GM21825 (cell line): ENCODE results near the gene PCDH1.
"Not testable (repeated sequence)": the region's sequence is repeated elsewhere in the genome, so short reads cannot be mapped to it uniquely, and the experiment has no call there.

ENCODE experiments used
- ATAC-seq: cut with Tn5 transposase; IDR thresholded peaks from one replicate; pipeline ENCODE4 v1.9.1; 2021; ENCODE audit warnings: mild to moderate bottlenecking, moderate library complexity; ENCODE audit not compliant: unreplicated experiment

The PCDH1 gene

DNA sequence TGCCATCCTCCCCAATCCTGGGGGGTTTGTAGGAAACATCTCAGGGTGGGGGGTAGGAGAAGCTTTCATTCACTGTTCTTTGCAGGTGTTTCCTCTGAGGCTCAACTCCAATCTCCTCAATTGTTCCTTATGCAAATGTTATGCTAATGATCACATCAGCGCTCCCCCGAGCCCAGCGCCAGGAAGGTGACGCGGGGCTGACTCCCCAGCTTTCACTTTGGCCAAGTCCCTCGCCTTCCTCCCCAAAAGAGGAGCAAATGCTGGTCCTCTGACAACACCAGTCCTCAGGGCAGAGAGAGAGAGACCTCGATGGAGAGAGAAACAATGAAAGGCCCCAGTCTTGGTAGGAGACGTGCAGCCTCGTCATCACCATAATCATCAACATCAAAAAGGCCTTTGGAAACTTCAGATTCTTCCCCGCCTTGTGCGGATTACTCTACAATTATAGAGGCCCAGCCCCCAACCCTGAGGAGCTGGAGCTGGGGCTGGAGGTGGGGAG is 39.1 kb downstream of the PCDH1 start:
- no peak for ATAC-seq

DNA sequence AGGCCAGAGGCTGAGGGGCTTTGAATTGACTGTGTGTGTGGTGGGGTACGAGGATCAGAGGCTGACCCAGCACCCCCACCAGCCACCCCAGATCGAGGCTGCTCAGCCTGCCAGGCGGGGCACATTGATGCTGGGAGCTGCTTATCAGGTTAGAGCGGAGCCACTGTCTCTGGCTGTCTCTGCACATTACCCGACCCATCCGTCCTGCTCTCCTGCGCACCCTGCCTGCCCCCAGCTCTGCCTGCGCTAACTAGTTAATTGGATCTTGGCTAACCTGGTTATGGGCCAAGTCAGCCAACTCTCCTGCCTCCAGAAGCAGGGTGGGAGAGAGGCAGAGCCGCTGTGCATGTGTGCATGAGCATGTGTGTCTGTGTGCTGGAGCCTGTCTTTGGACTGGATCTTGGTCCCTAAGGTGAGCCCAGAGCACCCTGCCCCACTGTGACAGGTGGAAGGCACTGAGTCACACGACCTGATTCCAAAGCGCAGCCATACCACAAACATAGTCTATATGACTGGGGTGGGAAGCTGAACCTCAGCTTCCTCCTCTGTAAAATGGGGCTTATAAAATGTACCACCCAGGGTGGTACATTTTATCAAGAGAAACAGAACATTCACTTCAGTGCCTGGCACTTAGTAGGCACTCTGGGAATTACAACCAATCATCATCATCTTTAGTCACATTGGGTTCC is 39.7 kb downstream of the PCDH1 start:
- ATAC-seq, result no peak

DNA sequence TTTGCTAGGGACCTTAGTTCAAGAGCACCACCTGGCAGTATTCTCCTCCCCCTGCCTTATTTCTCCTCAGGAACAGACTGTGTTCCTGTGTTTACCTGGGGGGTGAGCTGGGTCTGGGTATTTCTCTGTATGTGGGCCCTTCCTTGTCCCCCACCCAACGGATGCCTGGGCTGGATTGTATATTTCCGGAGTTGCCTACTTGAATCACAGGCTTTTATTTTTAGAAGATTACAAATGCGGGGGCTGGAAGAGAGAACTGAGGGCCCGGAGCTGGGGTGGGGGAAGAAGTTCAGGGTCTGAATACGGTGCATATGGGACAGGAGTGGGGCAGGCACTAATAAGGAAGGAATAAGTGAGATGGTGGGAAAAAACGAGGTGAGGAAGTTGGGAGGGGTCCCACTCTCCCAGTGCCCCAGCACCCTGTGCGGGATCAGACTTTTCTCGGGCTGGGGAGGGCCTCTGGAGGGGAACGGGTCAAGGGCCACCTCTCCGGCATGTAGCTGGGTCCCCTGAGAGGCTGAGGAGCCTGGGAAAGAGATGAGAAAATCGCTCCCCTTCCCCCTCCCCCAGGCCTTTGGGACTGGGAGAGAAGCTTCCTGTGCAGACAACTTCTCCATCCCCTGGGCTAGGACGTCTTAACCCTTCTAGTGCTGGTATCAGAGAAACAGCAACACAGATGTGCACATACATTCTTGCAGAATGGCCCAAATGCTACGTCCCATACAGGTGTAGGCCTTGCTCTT is 42.1 kb downstream of the PCDH1 start:
- no peak for ATAC-seq

DNA sequence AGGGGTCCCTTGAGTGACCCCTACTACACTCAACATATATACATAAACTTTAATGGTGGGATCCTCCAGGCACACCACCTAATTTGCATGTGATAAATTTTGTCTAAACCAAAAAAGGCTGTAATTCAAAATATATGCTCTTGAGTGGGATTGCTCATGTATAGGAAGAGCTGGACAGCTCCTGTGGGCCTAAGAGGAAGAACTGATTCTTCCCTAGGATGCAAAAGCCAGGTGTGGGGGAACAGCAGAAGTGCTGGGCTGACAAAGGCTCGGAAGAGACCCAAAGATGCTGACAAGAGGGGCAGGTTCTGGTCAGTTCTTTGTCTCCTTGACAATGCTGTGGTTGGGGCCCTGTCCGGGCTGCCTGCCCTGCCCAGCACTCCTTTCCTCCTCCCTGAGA is 43.9 kb downstream of the PCDH1 start:
- no peak for ATAC-seq

DNA sequence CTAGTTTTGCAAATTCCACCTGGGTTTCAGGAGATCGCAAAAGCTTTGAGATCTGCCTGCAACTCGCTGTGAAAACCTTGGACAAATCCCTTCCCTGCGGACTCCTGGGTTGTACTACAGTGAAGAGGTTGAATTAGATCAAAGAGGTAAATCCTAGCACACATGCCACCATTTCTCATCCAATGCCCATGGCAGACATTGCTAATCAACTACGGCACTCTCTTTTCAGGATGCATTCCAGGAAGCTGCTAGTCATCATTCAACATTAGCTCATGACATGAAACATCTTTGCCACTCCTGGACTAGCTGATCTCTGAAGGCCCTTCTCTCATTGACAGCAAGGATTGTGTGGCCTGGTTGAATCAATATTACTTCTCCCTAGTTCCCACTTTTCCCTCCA is 46.1 kb downstream of the PCDH1 start:
- ATAC-seq, result no peak

DNA sequence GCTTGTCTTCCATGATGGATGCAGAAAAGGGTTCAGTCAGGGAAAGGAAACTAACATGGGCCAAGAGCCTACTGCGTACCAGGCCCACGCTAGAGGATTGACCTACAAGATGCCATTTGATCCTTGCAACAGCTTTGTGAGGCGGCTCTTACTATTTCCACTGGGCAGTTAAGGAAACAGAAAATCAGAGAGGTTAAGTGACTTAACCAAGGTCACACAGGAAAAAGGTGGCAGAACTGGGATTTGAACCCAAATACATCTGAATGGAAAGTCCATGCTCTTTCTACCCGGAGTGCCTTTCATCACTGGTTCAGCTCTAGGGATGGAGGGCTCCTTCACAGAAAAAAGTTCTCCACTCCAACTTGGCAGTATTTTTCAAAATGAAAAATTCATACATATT is 50.0 kb downstream of the PCDH1 start:
- no peak for ATAC-seq

DNA sequence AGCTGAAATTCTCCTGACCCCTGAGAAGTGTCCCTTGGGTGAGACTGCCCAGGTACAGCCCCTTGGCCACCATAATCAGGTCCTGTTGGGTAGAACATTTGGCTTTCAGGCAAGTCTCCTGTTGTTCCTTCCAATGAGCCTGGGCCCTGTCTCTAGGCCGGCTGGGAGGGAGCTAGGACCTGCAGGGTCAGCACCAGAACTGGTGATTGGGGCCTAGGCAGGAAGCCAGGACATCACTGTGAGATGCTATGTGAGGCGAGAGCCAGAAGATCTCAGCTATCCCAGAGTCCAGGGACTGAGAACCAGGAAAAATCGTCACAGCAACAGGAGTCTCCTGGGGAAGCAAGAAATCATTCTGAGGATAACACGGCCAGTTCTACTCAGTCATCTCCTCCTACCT is 51.5 kb downstream of the PCDH1 start:
- no peak for ATAC-seq

DNA sequence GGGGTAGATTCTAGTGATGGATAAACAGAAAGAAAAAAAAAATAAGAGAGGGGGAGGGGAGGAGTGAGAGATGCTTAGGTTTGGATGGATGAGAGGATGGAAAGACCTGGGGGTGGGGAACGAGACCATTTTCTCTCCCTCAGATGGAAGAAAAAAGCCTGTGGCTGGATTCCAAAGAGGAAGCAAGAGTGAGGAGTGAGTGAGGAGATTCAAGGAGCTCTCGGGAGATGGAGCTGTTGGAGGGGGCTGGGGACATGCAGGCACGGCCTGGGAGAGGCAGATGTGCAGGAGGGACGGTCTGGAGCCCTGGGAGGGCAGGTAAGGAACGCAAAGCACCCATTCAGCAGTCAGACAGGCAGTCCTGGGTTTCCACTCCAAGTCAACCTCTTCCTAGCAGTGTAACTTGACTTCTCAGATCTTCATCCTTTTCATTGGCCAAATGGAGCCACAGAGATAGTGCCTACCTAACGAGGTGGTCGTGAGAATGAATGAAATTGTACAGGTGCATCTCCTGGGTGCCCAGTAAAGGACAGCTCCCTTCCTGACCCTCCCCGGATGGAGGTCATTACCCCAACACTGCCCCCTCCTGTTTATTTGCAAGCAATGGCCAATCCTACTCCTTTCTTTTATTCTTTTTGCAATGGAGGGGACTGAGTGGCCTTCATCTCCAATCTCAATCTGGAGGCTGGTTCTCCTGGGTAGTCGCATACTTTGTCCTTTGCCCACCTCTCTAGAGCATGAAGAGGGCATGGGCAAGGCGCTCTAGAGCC is 52.2 kb downstream of the PCDH1 start:
- ATAC-seq, result no peak

DNA sequence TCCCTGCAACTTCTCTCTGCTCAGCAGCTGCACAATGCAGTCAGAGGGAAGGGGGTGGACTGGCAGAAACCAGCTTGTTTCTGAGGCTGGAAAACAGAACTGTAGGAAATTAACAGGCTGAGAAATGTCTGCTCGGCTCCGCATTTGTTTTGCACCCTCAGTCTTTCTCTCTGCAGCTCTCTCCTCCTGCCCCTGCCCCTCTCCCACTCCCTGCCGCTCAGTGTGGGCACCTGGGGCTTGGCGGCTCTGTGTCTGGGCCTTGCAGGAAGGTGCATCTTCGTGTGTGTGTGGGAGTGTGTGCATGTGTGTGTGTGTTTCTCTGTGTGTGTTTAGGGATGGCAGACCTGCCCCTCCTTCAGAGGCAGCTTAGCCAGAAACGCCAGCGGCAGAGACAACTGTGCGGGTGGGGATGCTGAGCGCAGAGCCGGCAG is 53.0 kb downstream of the PCDH1 start:
- no peak for ATAC-seq

DNA sequence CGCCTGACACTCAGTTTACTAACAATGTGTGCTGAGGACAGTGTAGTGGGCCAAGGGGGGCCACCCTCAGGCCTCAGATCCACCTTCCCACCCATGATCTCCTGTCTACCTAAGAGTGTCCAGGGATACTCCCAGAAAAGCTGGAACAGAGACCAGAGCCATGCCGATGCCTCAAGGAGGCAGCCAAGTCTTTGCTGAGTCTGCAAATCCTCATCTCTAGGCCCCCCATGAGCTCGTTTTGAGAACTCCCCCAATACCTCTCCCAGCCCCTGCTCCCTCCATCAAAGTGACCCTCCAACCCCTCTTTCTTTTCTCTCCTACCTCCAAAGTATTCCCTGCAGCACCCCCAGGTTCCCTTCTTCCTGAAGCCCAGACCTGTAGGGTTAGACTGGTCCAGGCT is 53.5 kb downstream of the PCDH1 start:
- no peak for ATAC-seq

DNA sequence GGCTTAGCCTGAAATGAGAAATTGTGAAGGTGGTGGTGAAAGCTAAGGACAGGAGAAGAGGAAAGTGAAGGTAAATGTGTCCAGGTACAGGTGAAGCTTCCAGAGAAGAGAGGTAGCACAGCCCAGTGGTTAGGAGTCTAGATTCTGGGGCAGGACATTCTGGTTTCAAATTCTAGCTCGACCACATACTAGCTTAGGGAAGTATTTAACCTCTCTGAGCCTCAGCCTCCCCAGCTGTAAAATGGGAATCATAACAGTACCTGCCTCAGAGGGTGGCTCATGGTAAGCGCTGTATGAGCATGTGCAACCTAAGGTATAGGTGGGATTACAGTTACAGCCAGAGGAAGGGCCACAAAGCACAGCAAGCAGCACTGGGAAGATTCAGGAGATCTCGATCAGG is 55.2 kb downstream of the PCDH1 start:
- no peak for ATAC-seq

DNA sequence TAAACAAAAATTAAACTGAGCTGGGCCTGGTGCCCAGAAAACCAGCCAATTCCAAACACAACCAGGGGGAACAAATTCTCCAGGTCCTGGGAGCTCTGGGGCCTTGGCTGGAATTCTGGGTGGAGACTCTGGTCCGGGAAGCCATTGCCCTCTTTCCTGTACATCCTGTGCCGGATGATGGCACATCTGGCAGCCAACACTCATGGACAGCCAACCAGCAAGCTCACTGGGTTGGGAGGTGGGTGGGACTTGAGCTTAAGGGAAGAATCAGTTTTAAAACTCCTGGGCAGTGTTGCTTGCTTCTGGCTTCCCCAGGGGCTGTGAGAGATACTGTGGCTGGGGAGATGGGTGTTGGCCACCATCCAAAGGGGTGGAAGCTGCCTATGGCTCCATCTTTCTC is 56.1 kb downstream of the PCDH1 start:
- no peak for ATAC-seq

DNA sequence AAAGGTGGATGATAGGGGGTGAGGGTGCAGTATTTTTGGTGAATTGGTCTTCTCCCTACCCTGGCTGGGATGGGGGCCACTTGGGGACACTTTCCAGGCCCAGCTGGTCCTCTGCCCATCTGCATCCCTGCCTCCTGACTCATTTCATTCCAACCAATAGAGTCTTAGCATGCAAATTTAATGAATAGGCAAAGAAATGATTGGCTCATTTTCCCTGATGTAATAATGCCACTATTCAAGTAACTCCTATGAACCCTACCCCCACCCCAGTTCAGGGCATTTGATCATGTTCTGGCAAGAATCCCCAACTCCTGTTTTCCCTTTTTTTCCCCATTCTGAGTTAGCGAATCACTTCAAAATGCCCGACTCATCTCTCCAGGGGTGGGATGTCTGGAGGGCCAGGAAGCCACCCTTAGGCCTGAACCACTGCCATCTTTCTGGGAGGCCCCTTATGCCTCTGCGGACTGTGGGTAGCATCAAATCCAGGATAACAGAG is 56.7 kb downstream of the PCDH1 start:
- no peak for ATAC-seq

DNA sequence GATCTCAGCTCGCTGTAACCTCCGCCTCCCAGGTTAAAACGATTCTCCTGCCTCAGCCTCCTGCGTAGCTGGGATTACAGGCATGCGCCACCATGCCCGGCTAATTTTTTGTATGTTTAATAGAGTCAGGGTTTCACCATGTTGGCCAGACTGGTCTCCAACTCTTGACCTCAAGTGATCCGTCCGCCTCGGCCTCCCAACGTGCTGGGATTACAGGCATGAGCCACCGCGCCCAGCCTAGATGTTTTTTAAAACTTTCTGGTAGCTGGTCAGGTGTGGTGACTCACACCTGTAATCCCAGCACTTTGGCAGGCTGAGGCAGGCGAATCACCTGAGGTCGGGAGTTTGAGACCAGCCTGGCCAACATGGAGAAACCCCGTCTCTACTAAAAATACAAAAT is 57.5 kb downstream of the PCDH1 start:
- ATAC-seq, result not testable (repeated sequence)

DNA sequence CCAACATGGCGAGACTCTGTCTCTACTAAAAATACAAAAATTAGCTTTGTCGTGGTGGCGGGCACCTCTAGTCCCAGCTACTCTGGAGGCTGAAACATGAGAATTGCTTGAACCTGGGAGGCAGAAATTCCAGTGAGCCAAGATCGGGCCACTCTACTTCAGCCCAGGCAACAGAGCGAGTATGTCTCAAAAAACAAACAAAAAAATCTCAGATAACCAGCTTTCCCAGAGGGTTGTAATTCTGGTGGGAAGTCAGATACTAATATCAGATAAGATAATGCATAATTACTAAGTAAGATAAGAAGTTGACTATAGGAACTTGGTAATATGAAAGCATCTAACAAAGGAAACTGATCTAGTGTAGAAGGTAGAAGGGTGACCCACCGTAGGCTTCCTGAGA is 60.6 kb downstream of the PCDH1 start:
- no peak for ATAC-seq

DNA sequence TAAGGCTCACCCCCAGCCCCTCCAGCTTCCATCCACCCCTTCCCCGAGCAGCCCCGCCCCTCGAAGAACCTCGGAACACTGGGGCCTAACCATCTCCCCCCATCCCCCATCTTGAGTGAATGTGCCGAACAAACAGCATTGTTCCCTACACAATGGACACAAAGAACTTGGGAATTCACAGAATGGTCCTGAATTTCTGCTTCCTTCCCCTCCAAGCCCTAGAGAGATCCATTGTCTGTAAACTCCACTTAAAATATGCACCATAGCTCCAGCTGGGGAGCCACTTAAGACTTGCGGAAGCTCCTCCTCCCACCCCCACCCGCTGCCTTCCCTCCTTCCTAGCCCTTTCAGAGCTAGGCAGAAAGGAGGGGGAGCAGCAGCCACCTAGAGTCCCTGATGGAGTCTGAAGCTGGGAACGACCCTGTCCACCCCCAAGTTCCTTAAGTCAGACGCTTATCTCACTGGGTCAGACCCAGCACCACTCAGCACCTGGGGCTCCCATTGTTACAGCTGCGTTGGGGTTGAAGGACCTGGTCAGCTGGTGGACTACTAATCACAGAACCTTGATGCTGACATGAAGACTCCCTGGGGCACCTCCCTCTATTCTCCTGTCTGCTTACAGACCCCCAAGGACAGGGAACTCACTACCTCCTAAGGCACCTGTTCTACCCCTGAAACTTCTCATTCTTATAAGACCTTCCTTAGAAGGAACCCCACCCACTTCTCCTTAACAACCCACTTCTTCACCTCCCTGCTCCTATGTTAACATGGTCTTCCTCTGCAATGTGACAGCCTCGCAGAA is 61.4 kb downstream of the PCDH1 start:
- no peak for ATAC-seq

DNA sequence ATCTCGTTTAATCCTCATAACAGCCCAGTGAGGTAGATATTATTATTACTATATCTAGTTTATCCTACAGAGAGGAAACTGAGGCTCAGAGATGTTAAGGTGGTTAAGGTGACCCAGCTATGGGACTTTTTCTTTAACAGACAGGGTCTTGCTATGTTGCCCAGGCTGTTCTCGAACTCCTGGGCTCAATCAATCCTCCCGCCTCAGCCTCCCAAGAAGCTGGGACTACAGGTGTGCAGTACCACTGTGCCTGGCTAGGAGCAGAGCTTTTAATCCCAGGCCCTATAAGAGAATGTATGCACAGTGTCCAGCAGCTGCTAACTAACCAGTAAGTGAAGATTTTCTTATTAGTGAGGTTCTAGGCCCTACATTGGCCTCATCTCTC is 62.4 kb downstream of the PCDH1 start:
- no peak for ATAC-seq

DNA sequence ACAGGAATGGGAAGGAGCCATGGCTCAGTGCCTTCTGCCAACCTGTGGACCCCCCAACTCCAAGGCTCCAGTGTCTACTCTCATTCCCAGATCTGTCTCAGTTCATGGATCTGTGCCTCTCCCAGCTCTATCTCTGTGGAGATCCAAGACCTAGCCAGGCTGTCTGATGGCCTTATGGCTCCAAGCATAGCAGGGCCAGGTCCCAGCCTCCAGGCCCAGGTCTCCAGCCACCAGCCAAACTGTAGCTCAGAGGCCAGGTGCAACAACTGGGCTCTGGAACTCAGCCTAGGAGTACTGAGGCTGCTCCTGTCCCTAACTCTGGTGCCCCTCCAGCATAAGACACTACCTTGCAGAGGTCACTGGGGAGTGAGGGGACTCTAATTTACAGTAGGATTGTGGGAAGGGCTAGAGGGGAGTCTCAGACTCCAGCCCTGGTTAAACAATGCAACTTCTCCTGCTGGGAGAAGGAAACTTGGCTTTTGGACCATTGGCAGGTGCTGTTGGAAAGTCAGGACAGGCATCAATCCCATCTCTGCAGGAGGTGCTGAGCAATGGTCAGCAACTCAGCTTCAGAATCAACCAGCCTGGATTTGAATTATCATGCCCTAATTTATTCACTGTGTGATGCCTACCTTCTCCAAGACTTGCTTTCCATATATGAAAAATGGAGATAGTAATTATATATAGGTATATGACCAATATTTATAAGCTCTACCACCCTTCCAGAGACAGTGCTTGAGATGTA is 63.0 kb downstream of the PCDH1 start:
- ATAC-seq, result no peak

DNA sequence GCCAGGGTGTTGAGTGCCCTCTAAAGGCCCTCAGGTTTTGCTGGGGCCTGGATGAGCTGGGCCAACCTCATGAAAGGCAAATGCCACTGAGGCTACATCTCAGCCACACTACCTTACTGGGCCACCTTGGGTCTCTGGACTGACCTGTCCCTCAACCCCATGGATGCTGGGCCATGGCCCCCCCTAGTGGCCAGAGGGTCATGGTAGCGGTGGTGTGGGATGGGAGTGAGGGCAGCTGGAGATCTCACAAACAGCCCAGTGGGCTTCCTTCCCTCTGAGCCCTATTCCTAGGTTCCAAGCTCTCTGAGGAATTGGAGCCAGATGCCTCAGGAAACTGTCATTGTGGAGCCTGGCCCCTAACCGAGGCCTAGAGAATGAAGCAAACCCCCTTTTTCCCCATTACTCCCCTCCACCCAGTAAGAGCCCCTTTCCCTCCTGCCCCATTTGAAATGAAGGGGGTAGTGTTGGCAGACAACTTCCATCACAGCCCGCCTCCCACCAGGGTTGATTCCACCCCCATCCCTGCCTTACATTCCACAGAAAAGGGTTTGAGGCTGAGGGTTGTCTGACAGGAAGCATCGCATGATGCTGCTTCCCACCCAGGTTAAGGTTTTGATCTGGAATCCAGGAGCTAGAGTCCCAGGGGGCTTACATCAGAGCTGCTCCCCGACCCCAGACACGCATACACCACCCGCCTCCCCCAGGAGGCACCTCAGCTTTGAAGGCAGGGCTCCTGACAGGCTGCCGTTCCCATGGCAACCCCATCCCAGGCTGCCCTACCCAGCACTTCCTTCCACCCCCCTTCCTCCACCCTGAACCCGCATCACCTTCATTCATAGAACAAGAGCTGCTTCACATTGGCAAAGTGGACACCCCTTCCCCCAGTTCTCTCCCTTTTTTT is 63.9 kb downstream of the PCDH1 start:
- no peak for ATAC-seq
